HCT116 (cell line): ENCODE data around the gene SCN2B. TPM values are rescaled to one million over a fixed set of nuclear protein-coding genes. Genes with fewer than 3 reads are reported as not detected.

ENCODE experiments used
- ATAC-seq: fragments of 200-7000 bp; cut with Tn5 transposase; 2 replicates; pipeline ENCODE4 v1.9.1; 2020; ENCODE audit warnings: mild to moderate bottlenecking, moderate library complexity
- BruUV-seq: library from RNA; stranded (reverse); fragments of 400-500 nt; replicated peaks from 2 replicates; lab custom pipeline; 2021; lab: Mats Ljungman, UMichigan
- CTCF ChIA-PET: fragments of 300-600 bp; sonication (Branson Sonifier 250); formaldehyde crosslinking; loops from one replicate; lab custom pipeline; 2021; ENCODE audit warnings: antibody characterized with exemption; lab: Charles Lee
- POLR2A ChIA-PET: fragments of 300-600, 350-600 bp; sonication (Branson Sonifier 250); formaldehyde crosslinking; loops from one replicate; lab custom pipeline; 2021; ENCODE audit warnings: antibody characterized with exemption; lab: Charles Lee
- RAD21 ChIA-PET, 2 experiments: fragments of 300-600 bp; sonication (Branson Sonifier 250); formaldehyde crosslinking; loops; one replicate each; lab custom pipeline; 2023; ENCODE audit warnings: low total read pairs in 2 of 2; ENCODE audit not compliant: uncharacterized antibody in 2 of 2, unreplicated experiment in 2 of 2, low non-redundant PET in 1 of 2; lab: Charles Lee
- DNase-seq: peaks from one replicate; pipeline ENCODE4 v3.0.0-alpha.2; 2010; ENCODE audit warnings: low read depth, low spot score
- H2AFZ ChIP-seq: fragments of 200-600 bp; shearing (Covaris generic), sonication (generic); 2 replicates; pipeline ENCODE4 v1.6.1; 2017; ENCODE audit warnings: low read depth, mixed run types, mixed read lengths, antibody characterized with exemption, low read length; ENCODE audit not compliant: poor library complexity, severe bottlenecking
- H3K27ac ChIP-seq: 2 replicates; pipeline ENCODE4 v1.5.1; 2012; ENCODE audit warnings: low read depth, low read length
- H3K27me3 ChIP-seq: fragments of 200-600 bp; sonication (generic); 2 replicates; pipeline ENCODE4 v1.6.1; 2016; ENCODE audit warnings: mixed run types, low read length, mixed read lengths; ENCODE audit not compliant: insufficient read depth
- H3K36me3 ChIP-seq, 2 experiments: fragments of 200-500 bp in 1 of 2; fragments of 200-600 bp in 1 of 2; sonication (Bioruptor generic) in 1 of 2; sonication (generic) in 1 of 2; 2 replicates each; pipeline versions ENCODE4 v1.5.1 to v1.6.1; 2014 to 2016; ENCODE audit warnings: low read length in 2 of 2, inconsistent platforms in 1 of 2, mixed read lengths in 1 of 2, mixed run types in 1 of 2; ENCODE audit not compliant: insufficient read depth in 2 of 2, control insufficient read depth in 1 of 2
- H3K4me1 ChIP-seq, 2 experiments: fragments of 200-600 bp in 1 of 2; sonication (generic) in 1 of 2; 2 replicates each; pipeline versions ENCODE4 v1.5.1 to v1.6.1; 2012 to 2017; ENCODE audit warnings: low read length in 2 of 2, inconsistent platforms in 1 of 2, mild to moderate bottlenecking in 1 of 2, mixed read lengths in 1 of 2, mixed run types in 1 of 2, moderate library complexity in 1 of 2; ENCODE audit not compliant: insufficient read depth in 2 of 2, control insufficient read depth in 1 of 2
- H3K4me2 ChIP-seq: fragments of 200-600 bp; sonication (generic); 2 replicates; pipeline ENCODE4 v1.6.1; 2017; ENCODE audit warnings: mixed run types, low read length, mixed read lengths
- H3K4me3 ChIP-seq, 2 experiments: fragments of 200-600 bp in 1 of 2; sonication (generic) in 1 of 2; replicated peaks in 1 of 2; 2 replicates each; pipeline ENCODE4 v1.5.1; 2011 to 2016; ENCODE audit warnings: low read length in 2 of 2, control low read depth in 1 of 2, low read depth in 1 of 2, mild to moderate bottlenecking in 1 of 2, mixed read lengths in 1 of 2, mixed run types in 1 of 2
- H3K79me2 ChIP-seq: fragments of 200-600 bp; sonication (generic); 2 replicates; pipeline ENCODE4 v1.6.1; 2017; ENCODE audit warnings: mild to moderate bottlenecking, mixed run types, low read length, moderate library complexity, mixed read lengths; ENCODE audit not compliant: insufficient read depth
- H3K9ac ChIP-seq: fragments of 200-600 bp; sonication (generic); 2 replicates; pipeline ENCODE4 v1.6.1; 2016; ENCODE audit warnings: low read length, mixed read lengths
- H3K9me2 ChIP-seq: fragments of 200-600 bp; sonication (generic), shearing (Covaris generic); 2 replicates; pipeline ENCODE4 v1.6.1; 2017; ENCODE audit warnings: mixed run types, mild to moderate bottlenecking, moderate library complexity; ENCODE audit not compliant: insufficient read depth
- H3K9me3 ChIP-seq, 2 experiments: fragments of 200-500 bp in 1 of 2; fragments of 200-600 bp in 1 of 2; sonication (Bioruptor generic) in 1 of 2; sonication (generic) in 1 of 2; 2 replicates each; pipeline ENCODE4 v1.6.1; 2014 to 2017; ENCODE audit warnings: low read length in 2 of 2, mixed read lengths in 2 of 2, inconsistent platforms in 1 of 2, low read depth in 1 of 2, mild to moderate bottlenecking in 1 of 2, mixed run types in 1 of 2, moderate library complexity in 1 of 2; ENCODE audit not compliant: control insufficient read depth in 1 of 2, insufficient read depth in 1 of 2
- H4K20me1 ChIP-seq: fragments of 200-600 bp; sonication (generic), shearing (Covaris generic); 2 replicates; pipeline ENCODE4 v1.6.1; 2017; ENCODE audit warnings: mixed run types, mild to moderate bottlenecking, moderate library complexity; ENCODE audit not compliant: insufficient read depth
- CBX3 ChIP-seq: IDR thresholded peaks from 2 replicates; pipeline ENCODE4 v1.6.1; 2012; ENCODE audit warnings: low read depth
- CEBPB ChIP-seq: IDR thresholded peaks from 2 replicates; pipeline ENCODE4 v1.6.1; 2012; ENCODE audit warnings: low read depth
- EZH2 ChIP-seq: fragments of 200-600 bp; sonication (generic); IDR thresholded peaks from 2 replicates; pipeline ENCODE4 v1.6.1; 2017; ENCODE audit warnings: antibody characterized with exemption, mixed run types
- EZH2phosphoT487 ChIP-seq: fragments of 200-600 bp; IDR thresholded peaks from 2 replicates; pipeline ENCODE4 v1.6.1; 2018; ENCODE audit warnings: antibody characterized with exemption, borderline replicate concordance
- POLR2A ChIP-seq: IDR thresholded peaks from 2 replicates; pipeline ENCODE4 v1.7.0; 2011; ENCODE audit warnings: borderline replicate concordance; ENCODE audit not compliant: insufficient read depth, insufficient read length; ENCODE audit errors: extremely low read depth
- POLR2AphosphoS5 ChIP-seq: IDR thresholded peaks from 2 replicates; pipeline ENCODE4 v1.6.1; 2011; ENCODE audit warnings: mild to moderate bottlenecking, low read depth, low read length, moderate library complexity
- SIN3A ChIP-seq: IDR thresholded peaks from 2 replicates; pipeline ENCODE4 v1.6.1; 2012; ENCODE audit warnings: low read depth
- SP1 ChIP-seq: IDR thresholded peaks from 2 replicates; pipeline ENCODE4 v1.6.1; 2012; ENCODE audit warnings: low read depth
- SRF ChIP-seq: IDR thresholded peaks from 2 replicates; pipeline ENCODE4 v1.6.1; 2012; ENCODE audit warnings: low read depth
- TCF7L2 ChIP-seq: IDR thresholded peaks from 2 replicates; pipeline ENCODE4 v1.7.0; 2011; ENCODE audit warnings: borderline replicate concordance, inconsistent platforms; ENCODE audit not compliant: insufficient read depth, insufficient read length; ENCODE audit errors: extremely low read depth
- intact Hi-C: fragments of 100-400 bp; cut with micrococcal nuclease; formaldehyde crosslinking; loops from 2 replicates; pipeline ENCODE4 v1.10.0; 2022
- total RNA-seq: library from RNA; stranded (reverse); gene quantifications from one replicate; pipeline ENCODE4 v1.2.1, GENCODE V29; 2021; ENCODE audit not compliant: unreplicated experiment
- TF ChIP-seq, protein P1 (sequence below), 3 experiments: fragments of 200-600 bp in 1 of 3; sonication (generic) in 1 of 3; IDR thresholded peaks in 2 of 3; conservative IDR thresholded peaks in 1 of 3; 2 replicates each; pipeline ENCODE4 v1.5.1; 2012 to 2017; ENCODE audit warnings: low read depth in 2 of 3, low read length in 2 of 3, antibody characterized with exemption in 1 of 3, borderline replicate concordance in 1 of 3, control low read depth in 1 of 3, mild to moderate bottlenecking in 1 of 3, mixed read lengths in 1 of 3, mixed run types in 1 of 3, moderate library complexity in 1 of 3; ENCODE audit not compliant: insufficient read depth in 1 of 3

The SCN2B gene
- total RNA-seq, 1 experiment from 2014 or later, result not detected

DNA sequence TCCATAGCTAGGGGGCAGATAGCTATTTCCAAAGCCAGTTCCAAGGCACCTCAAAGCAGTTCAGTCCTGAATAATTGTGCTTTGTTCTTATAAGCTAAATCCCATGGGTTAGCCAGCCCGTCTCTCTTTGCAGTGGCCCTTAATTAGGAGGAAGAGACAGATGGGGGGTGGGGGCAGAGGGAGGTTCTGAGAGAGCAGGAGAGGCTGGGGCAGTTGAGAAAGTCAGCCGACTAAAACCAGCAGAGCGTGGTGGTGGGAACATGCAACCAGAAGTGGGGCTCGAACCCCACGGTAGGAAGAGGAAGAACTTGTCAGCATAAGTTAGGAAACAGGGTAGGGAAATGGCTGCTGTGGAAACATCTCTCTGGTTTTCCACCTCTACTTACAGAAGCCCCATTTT is 12.9 kb downstream of the SCN2B start:
- CTCF ChIA-PET, result interaction anchor here (0.7 to 1.0 kb wide), 2 partner anchors 8 to 14 kb away, joined by 3 to 4 read pairs; no protein-coding TSS in a partner anchor
- DNase-seq (no peak), ATAC-seq (no peak)
- intact Hi-C loops, result no loop called here
- H3K4me2 ChIP-seq, result no peak overlapping the region
- no peak overlapping the region for H3K27ac ChIP-seq
- no peak overlapping the region for H3K4me3 ChIP-seq
- POLR2A ChIA-PET, result no interaction called here
- H3K27me3 ChIP-seq, result no peaks in the 10 kb centered on the region
- no peaks in the 10 kb centered on the region for H3K79me2 ChIP-seq
- H3K4me1 ChIP-seq, result no peaks in the 10 kb centered on the region
- RAD21 ChIA-PET, result no interaction called here
- no peaks in the 10 kb centered on the region for H3K9me3 ChIP-seq
- TF ChIP-seq TCF7L2 (no peak), POLR2AphosphoS5 (no peak), CEBPB (no peak), SIN3A (no peak), EZH2phosphoT487 (no peak), SRF (no peak), EZH2 (no peak), SP1 (no peak), POLR2A (no peak), CBX3 (no peak)
- TF ChIP-seq, protein P1, sequence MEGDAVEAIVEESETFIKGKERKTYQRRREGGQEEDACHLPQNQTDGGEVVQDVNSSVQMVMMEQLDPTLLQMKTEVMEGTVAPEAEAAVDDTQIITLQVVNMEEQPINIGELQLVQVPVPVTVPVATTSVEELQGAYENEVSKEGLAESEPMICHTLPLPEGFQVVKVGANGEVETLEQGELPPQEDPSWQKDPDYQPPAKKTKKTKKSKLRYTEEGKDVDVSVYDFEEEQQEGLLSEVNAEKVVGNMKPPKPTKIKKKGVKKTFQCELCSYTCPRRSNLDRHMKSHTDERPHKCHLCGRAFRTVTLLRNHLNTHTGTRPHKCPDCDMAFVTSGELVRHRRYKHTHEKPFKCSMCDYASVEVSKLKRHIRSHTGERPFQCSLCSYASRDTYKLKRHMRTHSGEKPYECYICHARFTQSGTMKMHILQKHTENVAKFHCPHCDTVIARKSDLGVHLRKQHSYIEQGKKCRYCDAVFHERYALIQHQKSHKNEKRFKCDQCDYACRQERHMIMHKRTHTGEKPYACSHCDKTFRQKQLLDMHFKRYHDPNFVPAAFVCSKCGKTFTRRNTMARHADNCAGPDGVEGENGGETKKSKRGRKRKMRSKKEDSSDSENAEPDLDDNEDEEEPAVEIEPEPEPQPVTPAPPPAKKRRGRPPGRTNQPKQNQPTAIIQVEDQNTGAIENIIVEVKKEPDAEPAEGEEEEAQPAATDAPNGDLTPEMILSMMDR (IDR thresholded peaks at IDR 0.05 in 2 of 3, conservative IDR thresholded peaks at IDR 0.05 in 1 of 3; ENCODE audit: borderline replicate concordance in 1 of 3, insufficient read depth in 1 of 3, low read depth in 2 of 3, low read length in 2 of 3), result no peak
- no peaks in the 10 kb centered on the region for H4K20me1 ChIP-seq
- H3K9me2 ChIP-seq, result no peaks in the 10 kb centered on the region
- H3K36me3 ChIP-seq, result no peaks in the 10 kb centered on the region
- no TSS peak for BruUV-seq
- no peak overlapping the region for H3K9ac ChIP-seq
- H2AFZ ChIP-seq, result no peak overlapping the region
